Measurements from ENCODE around the gene TRIP13. TPM values are rescaled to one million over a fixed set of nuclear protein-coding genes. Genes with fewer than 3 reads are reported as not detected.
"Not testable (repeated sequence)": the region's sequence is repeated elsewhere in the genome, so short reads cannot be mapped to it uniquely, and the experiment has no call there.

TRIP13 gene
- total and polyA plus RNA-seq, 2 experiments from 2014 or later: 10.4 to 12.4 TPM

DNA sequence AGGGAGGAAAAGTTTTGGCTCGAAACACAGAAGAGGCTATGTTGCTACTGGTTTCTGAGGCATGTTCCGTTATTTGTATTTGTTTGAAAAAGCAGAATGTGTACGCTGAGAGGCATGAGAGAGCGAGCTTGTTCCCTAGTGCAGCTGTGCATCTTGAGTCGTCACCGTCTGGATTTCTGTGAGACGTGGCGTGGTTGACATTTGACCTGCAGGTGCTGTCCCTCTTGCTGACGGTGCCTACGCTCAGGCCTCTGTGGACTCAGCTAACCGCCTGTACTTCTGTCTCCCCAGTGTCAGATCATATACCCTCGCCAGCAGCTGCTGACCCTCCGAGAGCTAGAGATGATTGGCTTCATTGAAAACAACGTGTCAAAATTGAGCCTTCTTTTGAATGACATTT is 21.5 kb downstream of the TRIP13 start:
- DNase-seq (ENCODE audit: low read depth in 1 of 2, low spot score in 1 of 2): no peak
- TF ChIP-seq, protein P1, sequence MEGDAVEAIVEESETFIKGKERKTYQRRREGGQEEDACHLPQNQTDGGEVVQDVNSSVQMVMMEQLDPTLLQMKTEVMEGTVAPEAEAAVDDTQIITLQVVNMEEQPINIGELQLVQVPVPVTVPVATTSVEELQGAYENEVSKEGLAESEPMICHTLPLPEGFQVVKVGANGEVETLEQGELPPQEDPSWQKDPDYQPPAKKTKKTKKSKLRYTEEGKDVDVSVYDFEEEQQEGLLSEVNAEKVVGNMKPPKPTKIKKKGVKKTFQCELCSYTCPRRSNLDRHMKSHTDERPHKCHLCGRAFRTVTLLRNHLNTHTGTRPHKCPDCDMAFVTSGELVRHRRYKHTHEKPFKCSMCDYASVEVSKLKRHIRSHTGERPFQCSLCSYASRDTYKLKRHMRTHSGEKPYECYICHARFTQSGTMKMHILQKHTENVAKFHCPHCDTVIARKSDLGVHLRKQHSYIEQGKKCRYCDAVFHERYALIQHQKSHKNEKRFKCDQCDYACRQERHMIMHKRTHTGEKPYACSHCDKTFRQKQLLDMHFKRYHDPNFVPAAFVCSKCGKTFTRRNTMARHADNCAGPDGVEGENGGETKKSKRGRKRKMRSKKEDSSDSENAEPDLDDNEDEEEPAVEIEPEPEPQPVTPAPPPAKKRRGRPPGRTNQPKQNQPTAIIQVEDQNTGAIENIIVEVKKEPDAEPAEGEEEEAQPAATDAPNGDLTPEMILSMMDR (IDR thresholded peaks at IDR 0.05; ENCODE audit: low read depth, low read length): no peak
- Histone ChIP-seq H3K27me3 (no peaks in the 10 kb centered on the region), H3K27ac (no peak overlapping the region), H3K4me1 (ENCODE audit: low read depth) (peaks cover 4% of the 10 kb centered on the region), H3K36me3 (no peaks in the 10 kb centered on the region), H3K9me3 (ENCODE audit: low read depth) (no peaks in the 10 kb centered on the region), H3K4me3 (no peak overlapping the region)

DNA sequence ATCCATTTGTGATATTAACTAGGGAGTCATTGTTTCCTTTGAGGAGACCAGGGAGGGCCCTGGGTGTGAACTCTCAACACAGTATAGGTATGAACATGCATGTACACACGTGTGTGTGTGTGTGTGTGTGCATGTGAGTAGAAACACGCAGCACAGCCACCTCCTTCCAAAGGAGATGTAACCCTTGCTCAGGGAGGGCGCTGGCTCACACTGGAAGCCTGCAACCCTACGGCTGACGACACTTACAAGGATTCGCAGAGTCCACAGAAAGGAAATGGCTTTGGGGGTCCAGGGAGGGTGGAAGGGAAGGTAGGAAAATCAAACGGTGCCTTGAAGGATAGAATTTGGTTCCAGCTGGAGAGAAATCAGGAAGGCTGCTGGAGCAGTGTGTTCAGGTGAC is 21.9 kb downstream of the TRIP13 start:
- no peaks in the 10 kb centered on the region for H3K9me3 ChIP-seq (ENCODE audit: low read depth)
- H3K27ac ChIP-seq: no peak overlapping the region
- no peak for DNase-seq (ENCODE audit: low read depth in 1 of 2, low spot score in 1 of 2)
- no peak overlapping the region for H3K4me3 ChIP-seq
- TF ChIP-seq, protein P1 (IDR thresholded peaks at IDR 0.05; ENCODE audit: low read depth, low read length): no peak
- peaks cover 4% of the 10 kb centered on the region for H3K4me1 ChIP-seq (ENCODE audit: low read depth)
- no peaks in the 10 kb centered on the region for H3K27me3 ChIP-seq
- H3K36me3 ChIP-seq: no peaks in the 10 kb centered on the region

DNA sequence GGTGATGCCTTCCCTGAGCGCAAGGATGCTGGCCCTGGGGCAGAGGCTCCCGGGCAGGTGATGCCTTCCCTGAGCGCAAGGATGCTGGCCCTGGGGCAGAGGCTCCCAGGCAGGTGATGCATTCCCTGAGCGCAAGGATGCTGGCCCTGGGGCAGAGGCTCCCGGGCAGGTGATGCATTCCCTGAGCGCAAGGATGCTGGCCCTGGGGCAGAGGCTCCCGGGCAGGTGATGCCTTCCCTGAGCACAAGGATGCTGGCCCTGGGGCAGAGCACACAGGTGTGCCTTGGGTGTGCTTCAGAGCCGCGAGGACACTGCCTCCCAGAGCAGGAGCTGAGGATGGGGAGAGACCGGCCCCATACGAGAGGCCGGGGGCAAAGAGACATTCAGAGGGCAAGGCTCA is 22.7 kb downstream of the TRIP13 start:
- H3K4me3 ChIP-seq; H3K4me1 ChIP-seq (ENCODE audit: low read depth); H3K9me3 ChIP-seq (ENCODE audit: low read depth); H3K27ac ChIP-seq; H3K36me3 ChIP-seq; DNase-seq (ENCODE audit: low read depth in 1 of 2, low spot score in 1 of 2); H3K27me3 ChIP-seq: not testable (repeated sequence)

DNA sequence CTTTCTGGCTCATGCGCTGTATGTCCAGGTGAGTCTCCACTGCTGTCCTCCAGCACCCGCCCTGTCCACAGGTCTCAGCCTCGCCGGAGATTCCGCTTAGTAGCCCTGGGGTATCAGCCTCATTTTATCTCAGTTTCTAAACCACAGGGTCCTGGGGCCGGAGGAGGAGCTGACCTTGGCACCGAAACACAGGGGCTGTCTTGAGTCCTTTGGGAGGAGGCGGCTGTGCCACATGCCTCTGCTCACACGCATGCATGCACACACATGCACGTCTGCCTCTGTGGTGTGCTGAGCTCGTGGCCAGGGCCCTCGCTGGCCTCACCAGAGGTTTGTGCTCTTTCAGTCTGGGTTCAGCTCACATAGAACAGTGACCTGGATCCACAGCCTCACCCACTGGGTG is 23.3 kb downstream of the TRIP13 start:
- Histone ChIP-seq H3K27me3 (no peaks in the 10 kb centered on the region), H3K4me3 (no peak overlapping the region), H3K9me3 (ENCODE audit: low read depth) (no peaks in the 10 kb centered on the region), H3K4me1 (ENCODE audit: low read depth) (peaks cover 4% of the 10 kb centered on the region), H3K27ac (no peak overlapping the region), H3K36me3 (no peaks in the 10 kb centered on the region)
- TF ChIP-seq, protein P1 (IDR thresholded peaks at IDR 0.05; ENCODE audit: low read depth, low read length): no peak
- DNase-seq (ENCODE audit: low read depth in 1 of 2, low spot score in 1 of 2): no peak

DNA sequence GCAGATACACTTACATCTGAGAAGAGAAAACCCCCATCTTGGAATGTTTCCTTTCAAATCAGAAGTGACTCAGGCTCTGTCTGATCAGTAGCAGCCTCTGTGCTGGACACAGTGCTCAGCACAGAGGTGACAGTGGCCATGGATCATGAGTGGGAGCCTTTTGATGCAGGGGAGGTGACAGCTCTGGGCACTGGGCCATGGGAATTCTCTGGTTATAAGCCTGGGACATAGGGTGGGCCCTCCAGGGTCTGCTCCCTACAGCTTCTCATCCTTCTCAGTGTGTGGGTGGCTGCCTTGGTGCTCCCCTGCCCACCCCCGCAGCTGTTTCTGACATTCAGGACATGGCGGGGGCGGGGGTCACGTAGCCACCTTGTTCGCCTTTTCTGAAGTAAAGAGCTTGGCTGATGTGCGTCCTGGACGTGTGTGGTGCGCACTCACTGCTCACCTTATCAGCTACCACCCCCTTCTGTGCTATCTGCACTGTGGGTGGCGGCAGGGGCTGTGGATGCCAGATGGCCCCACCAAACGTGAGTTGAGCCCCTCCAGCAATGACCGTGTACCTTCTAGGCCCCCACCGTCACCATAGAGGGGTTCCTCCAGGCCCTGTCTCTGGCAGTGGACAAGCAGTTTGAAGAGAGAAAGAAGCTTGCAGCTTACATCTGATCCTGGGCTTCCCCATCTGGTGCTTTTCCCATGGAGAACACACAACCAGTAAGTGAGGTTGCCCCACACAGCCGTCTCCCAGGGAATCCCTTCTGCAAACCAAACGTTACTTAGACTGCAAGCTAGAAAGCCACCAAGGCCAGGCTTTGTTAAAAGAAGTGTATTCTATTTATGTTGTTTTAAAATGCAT is 24.0 kb downstream of the TRIP13 start:
- DNase-seq (ENCODE audit: low read depth in 1 of 2, low spot score in 1 of 2): no peak
- Histone ChIP-seq H3K9me3 (ENCODE audit: low read depth) (no peaks in the 10 kb centered on the region), H3K27ac (no peak overlapping the region), H3K36me3 (no peaks in the 10 kb centered on the region), H3K27me3 (no peaks in the 10 kb centered on the region), H3K4me3 (no peak overlapping the region), H3K4me1 (ENCODE audit: low read depth) (peaks cover 4% of the 10 kb centered on the region)
- TF ChIP-seq, protein P1 (IDR thresholded peaks at IDR 0.05; ENCODE audit: low read depth, low read length): no peak

DNA sequence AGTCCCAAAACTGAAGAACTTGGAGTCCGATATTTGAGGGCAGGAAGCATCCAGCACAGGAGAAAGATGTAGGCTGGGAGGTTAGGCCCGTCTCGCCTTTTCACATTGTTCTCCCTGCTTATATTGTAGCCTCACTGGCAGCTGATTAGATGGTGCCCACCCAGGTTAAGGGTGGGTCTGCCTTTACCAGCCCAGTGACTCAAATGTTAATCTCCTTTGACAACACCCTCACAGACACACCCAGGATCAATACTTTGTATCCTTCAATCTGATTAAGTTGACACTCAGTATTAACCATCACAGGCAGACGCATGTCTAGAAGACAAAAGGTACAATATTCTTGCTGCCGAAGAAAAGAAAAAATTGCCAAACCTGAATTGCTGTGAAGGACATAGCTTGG is 26.0 kb downstream of the TRIP13 start:
- not testable (repeated sequence) for DNase-seq (ENCODE audit: low read depth in 1 of 2, low spot score in 1 of 2); H3K4me3 ChIP-seq; H3K36me3 ChIP-seq; H3K9me3 ChIP-seq (ENCODE audit: low read depth); H3K27me3 ChIP-seq; H3K4me1 ChIP-seq (ENCODE audit: low read depth); H3K27ac ChIP-seq

Measured in cardiac muscle cell (in vitro differentiated cells and primary cell).